ENCODE measurements around the gene GAS2L1. TPM values are rescaled to one million over a fixed set of nuclear protein-coding genes. Genes with fewer than 3 reads are reported as not detected.

The GAS2L1 gene
- total and polyA plus RNA-seq, 5 experiments from 2014 or later = 0.54 TPM; not detected in 4

DNA sequence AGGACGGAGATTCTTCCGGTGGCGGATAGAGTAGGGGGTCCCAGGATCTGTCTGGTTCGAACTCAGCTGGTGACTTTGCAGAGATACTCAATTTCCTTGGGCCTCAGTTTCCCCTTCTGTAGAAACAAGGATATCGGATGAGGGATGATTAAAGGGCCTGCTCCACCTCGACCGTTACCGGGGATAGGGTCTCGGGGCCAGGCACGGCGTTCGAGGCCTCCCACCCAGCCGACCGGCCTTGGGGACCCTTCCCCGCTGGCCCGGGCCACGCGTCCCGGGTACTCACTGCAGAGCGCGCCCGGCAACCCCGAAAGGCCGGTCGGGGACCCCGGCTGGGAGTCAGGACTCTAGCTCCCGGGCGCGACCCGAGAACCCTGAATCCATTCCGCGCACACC, 39.0 kb upstream of the GAS2L1 start:
- peak overlapping the region; percentile 90 to 99 (median 96) for H3K4me3 Mint-ChIP-seq
- peaks cover 5 to 17% (median 7%) of the 10 kb centered on the region in 3 donors for H3K36me3 Mint-ChIP-seq
- H3K27me3 Mint-ChIP-seq = peaks cover 0 to 3% (median 0%) of the 10 kb centered on the region in 5 donors
- peaks cover 0 to 3% (median 0%) of the 10 kb centered on the region in 9 donors for H3K9me3 Mint-ChIP-seq
- peak in 1 of 2 donors; percentile 42 for ATAC-seq
- POLR2A ChIA-PET = no interaction called here
- peak overlapping the region; percentile 89 to 100 (median 98) for H3K27ac Mint-ChIP-seq
- DNase-seq = no peak
- peaks cover 36 to 57% (median 50%) of the 10 kb centered on the region in 4 donors for H3K4me1 Mint-ChIP-seq

DNA sequence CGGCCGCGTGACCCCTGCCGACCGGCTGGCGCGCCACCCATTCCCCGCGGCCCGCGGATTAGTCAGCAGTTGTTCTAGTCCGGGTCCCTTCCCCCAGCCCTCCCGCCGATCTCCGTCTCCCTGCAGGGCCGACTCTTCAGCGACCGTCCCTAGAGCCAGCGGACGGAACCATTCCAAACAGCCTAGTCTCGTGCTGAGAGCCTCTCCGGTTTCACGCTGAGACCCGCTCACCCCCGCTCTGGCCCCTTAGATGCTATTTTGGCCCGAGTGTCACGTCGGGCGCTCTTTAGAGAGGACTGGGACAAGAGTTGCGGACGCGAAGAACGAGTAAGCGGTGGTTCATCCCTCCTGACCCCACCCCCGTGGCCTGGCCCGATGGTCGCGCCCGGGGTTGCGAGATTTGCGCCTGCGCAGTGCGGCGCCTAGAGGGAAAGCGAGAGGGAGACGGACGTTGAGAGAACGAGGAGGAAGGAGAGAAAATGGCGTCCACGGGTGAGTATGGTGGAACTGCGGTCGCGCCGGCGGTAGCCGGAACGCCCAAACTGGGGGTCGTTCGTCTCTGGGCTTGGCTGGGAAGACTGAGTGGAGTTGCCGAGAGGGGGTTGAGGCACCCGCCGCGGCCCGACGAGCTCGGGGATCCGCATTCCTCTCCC, 38.5 kb upstream of the GAS2L1 start, which contains the start of the genes EWSR1 and RHBDD3:
Gene EWSR1 (plus strand): TSS at position 411 of the 653 bp plus-strand sequence. CDS start 69 bp downstream, at position 480.
Gene RHBDD3 (minus strand): TSS at position 124 of the 653 bp plus-strand sequence. CDS start 2,355 bp downstream, outside the sequence.
- peaks cover 0 to 3% (median 0%) of the 10 kb centered on the region in 9 donors for H3K9me3 Mint-ChIP-seq
- DNase-seq (peak; percentile 85 to 100 (median 96)), ATAC-seq (peak; percentile 85 to 91)
- H3K27ac Mint-ChIP-seq = peak within 1 kb of the TSS; percentile 96 to 100 (median 98)
- POLR2A ChIA-PET = interaction anchor here (0.8 to 1.1 kb wide), 6 partner anchors 9 to 464 kb away, joined by 3 to 4 read pairs (median 3); no protein-coding TSS in a partner anchor
- H3K36me3 Mint-ChIP-seq = peaks cover 5 to 22% (median 7%) of the 10 kb centered on the region in 3 donors
- H3K27me3 Mint-ChIP-seq = peaks cover 0 to 3% (median 0%) of the 10 kb centered on the region in 5 donors
- peak within 1 kb of the TSS; percentile 90 to 99 (median 96) for H3K4me3 Mint-ChIP-seq
- H3K4me1 Mint-ChIP-seq = peaks cover 36 to 62% (median 55%) of the 10 kb centered on the region in 4 donors

DNA sequence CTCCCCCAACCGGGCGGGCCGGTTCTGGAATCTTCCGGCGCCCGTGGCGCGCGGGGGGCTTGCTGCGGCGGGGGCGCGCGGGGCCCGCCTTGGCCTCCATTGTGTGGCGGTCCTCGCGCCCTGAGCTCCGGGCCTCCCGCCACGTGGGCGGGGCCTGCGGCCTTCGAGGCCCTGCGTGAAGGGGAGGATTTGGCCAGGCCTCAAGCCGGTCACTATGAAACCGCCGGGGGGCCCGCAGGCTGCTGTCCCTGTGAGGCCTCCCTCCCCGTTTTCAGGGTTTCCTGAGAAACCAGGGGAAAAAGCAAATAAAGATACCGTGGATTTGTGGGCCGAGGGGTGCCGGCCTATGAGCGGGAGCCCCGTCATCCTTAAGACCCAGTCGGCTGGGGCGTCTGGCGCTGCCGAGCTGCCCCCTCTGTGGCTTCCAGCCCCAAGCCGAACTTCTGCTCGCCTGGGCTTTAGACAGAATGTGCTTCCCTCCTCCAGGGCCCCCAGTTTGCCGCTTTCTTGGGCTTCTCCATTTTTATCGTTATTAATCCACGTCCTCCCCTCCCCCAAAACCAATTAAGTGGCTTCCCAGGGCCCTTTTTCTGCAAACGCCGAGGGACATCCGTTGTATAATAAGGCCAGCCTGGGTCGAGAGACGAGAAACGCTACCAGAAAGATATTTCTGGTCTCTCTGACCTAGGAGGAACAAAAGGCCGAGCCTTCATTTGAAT, 37.8 kb upstream of the GAS2L1 start:
- Mint-ChIP-seq H3K9me3 (peaks cover 0 to 3% (median 0%) of the 10 kb centered on the region in 9 donors), H3K27ac (peak overlapping the region; percentile 96 to 100 (median 98)), H3K4me1 (peaks cover 39 to 69% (median 62%) of the 10 kb centered on the region in 4 donors), H3K27me3 (peaks cover 0 to 3% (median 0%) of the 10 kb centered on the region in 5 donors), H3K4me3 (peak overlapping the region; percentile 90 to 99 (median 96)), H3K36me3 (peaks cover 5 to 29% (median 7%) of the 10 kb centered on the region in 3 donors)
- ATAC-seq (peak; percentile 23 to 30), DNase-seq (peak in 5 of 10 donors; percentile 7 to 36 (median 32))
- POLR2A ChIA-PET = interaction anchor here (0.8 to 1.1 kb wide), 6 partner anchors 8 to 464 kb away, joined by 3 to 4 read pairs (median 3); no protein-coding TSS in a partner anchor

DNA sequence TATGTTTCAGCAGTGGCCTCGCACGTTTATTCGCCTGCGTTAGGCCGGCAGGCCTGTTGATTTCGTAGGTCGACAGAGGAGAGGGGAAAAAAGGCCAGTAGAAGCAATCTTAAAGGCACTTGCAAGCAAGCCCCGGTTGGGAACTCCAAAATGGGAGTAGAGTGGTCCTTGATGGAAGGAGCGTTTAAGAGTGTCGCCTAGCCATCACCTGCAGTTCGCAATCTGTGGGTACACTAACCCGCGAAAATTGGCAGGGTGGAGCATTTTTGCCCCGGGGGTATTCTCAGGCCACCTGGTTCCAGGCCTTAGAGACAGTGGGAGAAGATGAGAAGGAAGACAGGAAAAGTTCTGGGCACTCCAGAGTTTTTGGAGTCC, 37.2 kb upstream of the GAS2L1 start:
- peak overlapping the region; percentile 90 to 99 (median 96) for H3K4me3 Mint-ChIP-seq
- POLR2A ChIA-PET = interaction anchor here (0.9 to 1.1 kb wide), 5 partner anchors 8 to 35 kb away, joined by 3 to 4 read pairs (median 3); no protein-coding TSS in a partner anchor
- no peak for DNase-seq
- peak overlapping the region; percentile 94 to 100 (median 97) for H3K27ac Mint-ChIP-seq
- ATAC-seq = no peak
- H3K9me3 Mint-ChIP-seq = peaks cover 0 to 3% (median 0%) of the 10 kb centered on the region in 9 donors
- peaks cover 39 to 75% (median 67%) of the 10 kb centered on the region in 4 donors for H3K4me1 Mint-ChIP-seq
- H3K27me3 Mint-ChIP-seq = peaks cover 0 to 3% (median 0%) of the 10 kb centered on the region in 5 donors
- peaks cover 5 to 34% (median 7%) of the 10 kb centered on the region in 3 donors for H3K36me3 Mint-ChIP-seq

DNA sequence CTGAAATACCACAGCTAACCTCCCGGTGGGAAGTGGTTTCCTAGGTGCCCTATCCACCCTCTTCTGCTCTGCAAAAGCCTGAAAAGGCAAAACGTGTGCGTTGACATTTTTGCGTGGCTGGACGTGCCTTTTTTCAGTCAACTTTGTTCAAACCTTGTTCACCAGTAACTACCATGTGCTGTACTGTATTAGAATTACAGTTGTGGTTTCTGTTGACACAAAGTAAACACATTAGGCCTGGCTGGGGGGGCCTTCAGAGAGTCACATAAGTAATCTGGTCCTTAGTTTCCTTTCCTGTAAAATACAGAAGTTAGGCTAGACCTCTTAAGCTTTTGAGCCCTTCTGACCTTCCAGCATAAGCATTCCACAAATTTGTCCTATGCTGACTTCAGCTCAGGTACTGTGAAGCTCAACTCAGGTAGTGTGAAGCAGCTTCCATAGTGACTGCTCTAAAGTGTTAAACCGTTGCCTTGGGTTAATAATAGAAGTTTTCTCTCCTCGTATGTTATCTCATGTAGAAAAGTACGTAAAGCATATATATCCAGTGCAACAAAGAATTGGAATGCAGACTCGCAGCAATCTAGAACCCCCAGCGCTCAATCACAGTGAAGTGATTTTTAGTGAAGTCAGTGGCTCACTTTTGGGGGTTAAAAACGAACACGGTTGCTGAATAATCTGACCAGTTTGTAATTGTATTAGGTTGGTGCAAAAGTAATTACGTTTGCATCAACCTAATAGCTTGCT, 36.5 kb upstream of the GAS2L1 start:
- Mint-ChIP-seq H3K4me1 (peaks cover 43 to 81% (median 73%) of the 10 kb centered on the region in 4 donors), H3K36me3 (peaks cover 5 to 41% (median 10%) of the 10 kb centered on the region in 3 donors), H3K4me3 (peak overlapping the region; percentile 90 to 99 (median 96)), H3K27ac (peak overlapping the region; percentile 94 to 100 (median 97)), H3K27me3 (peaks cover 0 to 3% (median 0%) of the 10 kb centered on the region in 5 donors), H3K9me3 (peaks cover 0 to 3% (median 0%) of the 10 kb centered on the region in 9 donors)
- POLR2A ChIA-PET = interaction anchor here (0.9 to 1.7 kb wide), 5 partner anchors 9 to 470 kb away, joined by 3 to 5 read pairs (median 3); partner anchors contain the start of gene XBP1
- DNase-seq = peak in 1 of 10 donors; percentile 9
- no peak for ATAC-seq

DNA sequence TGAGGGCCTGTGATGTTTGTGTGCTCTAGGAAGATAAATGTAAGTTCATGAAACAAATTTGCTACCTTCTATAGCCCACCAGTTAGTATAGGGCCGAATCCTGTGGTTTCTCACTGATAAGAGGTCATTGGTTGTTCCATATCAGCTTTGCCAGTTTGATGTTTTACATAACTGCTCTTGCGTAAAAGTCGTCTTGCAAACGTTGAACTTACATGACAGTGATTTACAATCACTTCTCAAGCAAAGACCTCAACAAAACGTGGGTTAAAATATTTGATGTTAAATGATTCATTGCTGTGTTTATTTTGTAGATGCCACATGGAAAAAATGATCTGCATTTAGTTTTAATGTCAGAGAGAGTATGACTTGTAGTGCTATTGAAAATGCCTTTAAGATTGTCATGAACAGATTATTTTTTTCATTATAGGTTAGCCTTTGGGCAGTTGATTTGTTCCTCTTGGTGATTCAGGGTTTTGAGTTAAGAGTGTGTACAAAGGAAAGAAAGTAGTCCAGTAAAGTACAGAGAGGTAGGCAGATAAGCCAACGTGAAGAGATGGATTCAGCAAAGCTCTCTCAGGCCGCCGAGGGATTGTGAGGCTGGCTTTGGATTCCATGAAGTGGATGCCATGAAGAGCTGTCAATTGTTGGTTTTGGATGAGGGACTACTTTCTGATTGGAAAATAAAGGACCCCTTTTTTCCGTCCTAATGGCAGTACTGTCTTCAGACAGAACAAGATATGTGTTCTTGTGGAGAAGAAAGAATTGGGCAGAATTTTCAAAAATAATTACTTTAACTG, 35.8 kb upstream of the GAS2L1 start:
- Mint-ChIP-seq H3K27me3 (peaks cover 0 to 3% (median 0%) of the 10 kb centered on the region in 5 donors), H3K4me1 (peaks cover 45 to 89% (median 81%) of the 10 kb centered on the region in 4 donors), H3K9me3 (peaks cover 0 to 3% (median 0%) of the 10 kb centered on the region in 9 donors), H3K4me3 (peak overlapping the region; percentile 90 to 99 (median 96)), H3K27ac (peak overlapping the region; percentile 68 to 100 (median 90)), H3K36me3 (peaks cover 5 to 48% (median 15%) of the 10 kb centered on the region in 3 donors)
- DNase-seq (no peak), ATAC-seq (no peak)
- POLR2A ChIA-PET = interaction anchor here (0.9 to 1.7 kb wide), 4 partner anchors 9 to 471 kb away, joined by 3 to 5 read pairs (median 4); partner anchors contain the start of gene XBP1

DNA sequence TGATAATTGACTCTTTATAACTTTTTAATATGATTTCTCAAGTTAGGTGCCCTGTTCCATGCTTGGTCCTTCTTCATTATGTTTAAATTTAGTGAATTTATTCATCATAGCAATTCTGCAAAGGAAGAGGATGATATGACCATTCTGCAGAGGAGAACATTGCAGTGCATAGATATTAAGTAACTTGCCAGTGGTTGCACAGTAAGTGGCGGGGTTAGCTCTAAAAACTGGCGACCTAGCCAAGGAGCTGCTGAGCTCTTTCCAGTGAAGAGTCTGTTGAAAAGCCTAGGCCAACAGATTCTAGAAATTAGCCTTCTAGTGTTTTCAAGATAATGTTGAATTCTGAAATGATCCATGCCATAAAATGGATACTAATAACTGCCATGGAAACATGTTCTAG, 33.8 kb upstream of the GAS2L1 start:
- peaks cover 0 to 3% (median 0%) of the 10 kb centered on the region in 9 donors for H3K9me3 Mint-ChIP-seq
- POLR2A ChIA-PET = no interaction called here
- no peak for DNase-seq
- peak overlapping the region in 7 of 10 donors; percentile 84 to 99 (median 95) for H3K4me3 Mint-ChIP-seq
- ATAC-seq = no peak
- peaks cover 39 to 90% (median 83%) of the 10 kb centered on the region in 4 donors for H3K4me1 Mint-ChIP-seq
- H3K36me3 Mint-ChIP-seq = peaks cover 11 to 66% (median 15%) of the 10 kb centered on the region in 3 donors
- peak overlapping the region in 6 of 10 donors; percentile 9 to 79 (median 40) for H3K27ac Mint-ChIP-seq
- peaks cover 0 to 3% (median 0%) of the 10 kb centered on the region in 5 donors for H3K27me3 Mint-ChIP-seq

DNA sequence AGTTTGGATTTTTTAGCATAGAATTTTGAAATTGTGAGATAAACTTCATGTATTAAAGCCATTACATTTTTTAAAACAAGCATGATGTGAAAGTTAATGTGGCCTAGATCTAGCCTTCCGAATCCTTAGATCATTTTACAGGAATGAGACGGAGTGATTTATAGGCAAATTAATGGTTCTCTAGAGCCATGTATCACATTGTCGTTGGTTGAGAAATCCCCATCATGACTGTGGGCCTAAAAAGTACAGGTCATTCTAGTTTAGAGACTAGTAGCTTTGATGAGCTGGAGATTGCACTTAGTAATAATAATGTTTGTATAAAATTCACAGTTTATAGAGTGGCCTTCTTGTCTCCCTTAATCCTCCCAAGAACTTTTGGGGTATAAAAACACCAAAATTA, 31.3 kb upstream of the GAS2L1 start:
- Mint-ChIP-seq H3K36me3 (peaks cover 5 to 92% (median 23%) of the 10 kb centered on the region in 3 donors), H3K4me1 (peaks cover 36 to 86% (median 84%) of the 10 kb centered on the region in 4 donors), H3K27ac (peak overlapping the region in 5 of 10 donors; percentile 16 to 58 (median 47)), H3K27me3 (no peaks in the 10 kb centered on the region), H3K9me3 (no peaks in the 10 kb centered on the region), H3K4me3 (peak overlapping the region in 3 of 10 donors; percentile 10 to 29 (median 25))
- ATAC-seq (no peak), DNase-seq (no peak)
- POLR2A ChIA-PET = no interaction called here

DNA sequence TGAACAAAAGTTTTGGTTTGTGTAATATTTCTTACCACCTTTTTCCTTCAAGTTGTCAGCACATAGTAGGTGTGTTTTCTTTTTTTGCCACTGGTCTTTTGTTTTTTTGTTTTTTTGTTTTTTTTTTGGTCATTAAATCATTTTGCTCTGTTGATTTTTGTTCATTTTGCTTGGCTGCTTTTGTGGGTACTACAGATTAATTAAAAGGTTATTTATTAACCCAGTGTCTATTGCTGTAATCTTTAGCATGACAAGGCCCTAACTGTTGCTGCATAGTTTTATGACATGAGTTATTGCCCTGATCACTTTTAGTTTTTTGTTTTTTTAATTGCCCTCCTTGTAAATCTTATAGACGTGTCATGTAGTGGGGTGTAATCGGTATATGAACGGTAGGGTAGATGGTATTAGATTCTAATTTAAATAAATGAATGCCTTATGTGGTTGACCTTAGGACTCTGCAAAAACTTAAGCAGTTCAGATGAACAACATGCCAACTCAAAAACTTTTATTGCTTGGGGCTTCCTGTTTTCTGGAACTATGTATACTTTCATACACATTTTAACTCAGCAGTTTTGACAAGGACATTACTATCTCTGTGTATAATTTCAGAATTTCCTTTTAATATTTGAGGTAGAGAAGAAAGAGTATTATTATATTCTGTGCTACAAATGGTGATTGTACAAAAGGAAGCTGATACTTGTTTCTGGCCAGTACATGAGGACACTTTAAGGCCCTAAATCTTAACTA, 30.5 kb upstream of the GAS2L1 start:
- Mint-ChIP-seq H3K27ac (peak overlapping the region in 6 of 10 donors; percentile 3 to 80 (median 28)), H3K27me3 (no peaks in the 10 kb centered on the region)

DNA sequence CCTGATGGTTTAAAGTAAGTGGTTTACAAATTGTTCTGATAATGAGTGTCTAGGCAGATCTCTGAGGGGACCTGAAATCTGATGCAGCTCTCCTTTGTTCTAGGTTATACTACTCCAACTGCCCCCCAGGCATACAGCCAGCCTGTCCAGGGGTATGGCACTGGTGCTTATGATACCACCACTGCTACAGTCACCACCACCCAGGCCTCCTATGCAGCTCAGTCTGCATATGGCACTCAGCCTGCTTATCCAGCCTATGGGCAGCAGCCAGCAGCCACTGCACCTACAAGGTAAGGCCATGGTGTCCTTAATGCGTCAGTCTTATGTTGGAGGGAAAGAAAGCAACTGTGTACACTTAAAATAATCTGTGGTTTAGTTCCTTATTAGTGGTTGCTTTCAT, 28.5 kb upstream of the GAS2L1 start:
- H3K27me3 Mint-ChIP-seq = no peaks in the 10 kb centered on the region
- H3K9me3 Mint-ChIP-seq = no peaks in the 10 kb centered on the region
- H3K4me1 Mint-ChIP-seq = peaks cover 24 to 72% (median 64%) of the 10 kb centered on the region in 4 donors
- DNase-seq (no peak), ATAC-seq (no peak)
- POLR2A ChIA-PET = interaction anchor here (1.8 kb wide), 1 partner anchor 9 kb away, joined by 4 read pairs; no protein-coding TSS in a partner anchor
- H3K36me3 Mint-ChIP-seq = peaks cover 5 to 98% (median 29%) of the 10 kb centered on the region in 3 donors
- H3K27ac Mint-ChIP-seq = peak overlapping the region in 4 of 10 donors; percentile 14 to 58 (median 26)
- no peak overlapping the region for H3K4me3 Mint-ChIP-seq

More for the DNA sequence above, 30.5 kb upstream of the GAS2L1 start:
- ATAC-seq (no peak), DNase-seq (no peak)
- H3K36me3 Mint-ChIP-seq = peaks cover 5 to 95% (median 23%) of the 10 kb centered on the region in 3 donors
- POLR2A ChIA-PET = interaction anchor here (1.8 kb wide), 1 partner anchor 7 kb away, joined by 4 read pairs; no protein-coding TSS in a partner anchor
- H3K4me3 Mint-ChIP-seq = peak overlapping the region in 5 of 10 donors; percentile 20 to 37 (median 25)
- peaks cover 34 to 81% (median 78%) of the 10 kb centered on the region in 4 donors for H3K4me1 Mint-ChIP-seq
- H3K9me3 Mint-ChIP-seq = no peaks in the 10 kb centered on the region

All from naive thymus-derived CD8-positive, alpha-beta T cell (primary cell).